Skeletal muscle tissue (tissue), 4 donors: ENCODE data around the gene RFT1. TPM values are rescaled to one million over a fixed set of nuclear protein-coding genes. Genes with fewer than 3 reads are reported as not detected.

Source experiments
- H3K27ac ChIP-seq: one replicate; pipeline ENCODE4 v1.7.0; 2013; ENCODE audit warnings: mild to moderate bottlenecking, low read depth, low read length, inconsistent platforms
- H3K27me3 ChIP-seq, 3 donors: one replicate each; pipeline ENCODE4 v1.7.0; 2013; ENCODE audit warnings: low read length in 3 of 3; ENCODE audit not compliant: control insufficient read depth in 3 of 3, insufficient read depth in 3 of 3
- H3K36me3 ChIP-seq, 3 donors: one replicate each; pipeline ENCODE4 v1.7.0; 2013; ENCODE audit warnings: low read length in 3 of 3; ENCODE audit not compliant: control insufficient read depth in 3 of 3, insufficient read depth in 3 of 3
- H3K4me1 ChIP-seq, 3 donors: one replicate each; pipeline ENCODE4 v1.7.0; 2013; ENCODE audit warnings: low read length in 3 of 3, mild to moderate bottlenecking in 3 of 3; ENCODE audit not compliant: control insufficient read depth in 3 of 3, insufficient read depth in 3 of 3
- H3K4me3 ChIP-seq, 3 donors: one replicate each; pipeline ENCODE4 v1.7.0; 2013; ENCODE audit warnings: low read length in 3 of 3
- H3K9ac ChIP-seq, 3 donors: one replicate each; pipeline ENCODE4 v1.7.0; 2013; ENCODE audit warnings: low read length in 3 of 3, mild to moderate bottlenecking in 3 of 3, moderate library complexity in 2 of 3, low read depth in 1 of 3
- H3K9me3 ChIP-seq, 3 donors: one replicate each; pipeline ENCODE4 v1.7.0; 2013; ENCODE audit warnings: low read length in 3 of 3; ENCODE audit not compliant: control insufficient read depth in 3 of 3
- total RNA-seq: library from RNA; depleted of rRNA; stranded (reverse); fragments of >200 nt; gene quantifications from one replicate; pipeline ENCODE4 v1.2.3, GENCODE V29; 2014
- donor health status: Osteomylitis.

Gene RFT1
- total RNA-seq, 1 donor from 2014 or later = 8.4 TPM

- H3K27ac ChIP-seq = no peak overlapping the region
- H3K36me3 ChIP-seq = no peaks in the 10 kb centered on the region
- H3K4me1 ChIP-seq = peaks cover 11 to 33% (median 17%) of the 10 kb centered on the region in 3 donors
Measured at GRCh38 chr3:53170325-53171063, 40.3 kb upstream of the RFT1 start.

GRCh38 chr3:53169832-53170324 is 39.6 kb upstream of the RFT1 start:
- no peaks in the 10 kb centered on the region for H3K9me3 ChIP-seq
- no peaks in the 10 kb centered on the region for H3K36me3 ChIP-seq
- no peak overlapping the region for H3K27ac ChIP-seq
- H3K9ac ChIP-seq = no peak overlapping the region
- peaks cover 11 to 33% (median 17%) of the 10 kb centered on the region in 3 donors for H3K4me1 ChIP-seq
- H3K4me3 ChIP-seq = no peak overlapping the region
- no peaks in the 10 kb centered on the region for H3K27me3 ChIP-seq

More at GRCh38 chr3:53170325-53171063, 40.3 kb upstream of the RFT1 start:
- Histone ChIP-seq H3K9ac (no peak overlapping the region), H3K4me3 (no peak overlapping the region), H3K27me3 (no peaks in the 10 kb centered on the region), H3K9me3 (no peaks in the 10 kb centered on the region)

GRCh38 chr3:53169045-53169831 is 39.0 kb upstream of the RFT1 start:
- Histone ChIP-seq H3K27me3 (no peaks in the 10 kb centered on the region), H3K9ac (no peak overlapping the region), H3K27ac (no peak overlapping the region), H3K9me3 (no peaks in the 10 kb centered on the region), H3K4me1 (peaks cover 11 to 33% (median 17%) of the 10 kb centered on the region in 3 donors), H3K4me3 (no peak overlapping the region), H3K36me3 (no peaks in the 10 kb centered on the region)

- peaks cover 11 to 33% (median 17%) of the 10 kb centered on the region in 3 donors for H3K4me1 ChIP-seq
Measured at GRCh38 chr3:53168175-53168923, 38.1 kb upstream of the RFT1 start.

GRCh38 chr3:53167418-53168174 is 37.4 kb upstream of the RFT1 start:
- no peaks in the 10 kb centered on the region for H3K27me3 ChIP-seq
- H3K36me3 ChIP-seq = no peaks in the 10 kb centered on the region
- no peak overlapping the region for H3K4me3 ChIP-seq
- peak overlapping the region in 1 of 3 donors; percentile 57 for H3K9ac ChIP-seq
- H3K9me3 ChIP-seq = no peaks in the 10 kb centered on the region
- no peak overlapping the region for H3K27ac ChIP-seq
- H3K4me1 ChIP-seq = peaks cover 11 to 40% (median 18%) of the 10 kb centered on the region in 3 donors

More at GRCh38 chr3:53168175-53168923, 38.1 kb upstream of the RFT1 start:
- no peaks in the 10 kb centered on the region for H3K36me3 ChIP-seq
- no peaks in the 10 kb centered on the region for H3K27me3 ChIP-seq
- H3K27ac ChIP-seq = no peak overlapping the region
- H3K9ac ChIP-seq = no peak overlapping the region
- no peaks in the 10 kb centered on the region for H3K9me3 ChIP-seq
- no peak overlapping the region for H3K4me3 ChIP-seq

- H3K36me3 ChIP-seq = no peaks in the 10 kb centered on the region
- H3K9me3 ChIP-seq = no peaks in the 10 kb centered on the region
- H3K4me3 ChIP-seq = peak overlapping the region in 1 of 3 donors; percentile 18
- H3K9ac ChIP-seq = peak overlapping the region; percentile 22 to 57 (median 23)
- H3K27me3 ChIP-seq = no peaks in the 10 kb centered on the region
- peaks cover 11 to 45% (median 22%) of the 10 kb centered on the region in 3 donors for H3K4me1 ChIP-seq
- H3K27ac ChIP-seq = peak overlapping the region; percentile 36
Measured at GRCh38 chr3:53166781-53167291, 36.6 kb upstream of the RFT1 start.

GRCh38 chr3:53166206-53166605 is 36.0 kb upstream of the RFT1 start:
- H3K4me1 ChIP-seq = peaks cover 11 to 43% (median 20%) of the 10 kb centered on the region in 3 donors
- H3K27ac ChIP-seq = peak overlapping the region; percentile 36
- no peaks in the 10 kb centered on the region for H3K9me3 ChIP-seq
- H3K36me3 ChIP-seq = no peaks in the 10 kb centered on the region
- peak overlapping the region in 1 of 3 donors; percentile 57 for H3K9ac ChIP-seq
- no peak overlapping the region for H3K4me3 ChIP-seq
- no peaks in the 10 kb centered on the region for H3K27me3 ChIP-seq

GRCh38 chr3:53164911-53165310 is 34.7 kb upstream of the RFT1 start:
- H3K4me3 ChIP-seq = no peak overlapping the region
- no peaks in the 10 kb centered on the region for H3K36me3 ChIP-seq
- no peak overlapping the region for H3K27ac ChIP-seq
- H3K9me3 ChIP-seq = no peaks in the 10 kb centered on the region
- H3K9ac ChIP-seq = no peak overlapping the region
- no peaks in the 10 kb centered on the region for H3K27me3 ChIP-seq
- H3K4me1 ChIP-seq = peaks cover 18 to 40% (median 29%) of the 10 kb centered on the region in 3 donors
